ENCODE results near the gene STAG3. TPM values are rescaled to one million over a fixed set of nuclear protein-coding genes. Genes with fewer than 3 reads are reported as not detected.
A peak's percentile ranks its signal among the peaks of the same experiment; 100 is the strongest.
"Not testable (repeated sequence)": the region's sequence is repeated elsewhere in the genome, so short reads cannot be mapped to it uniquely, and the experiment has no call there.

STAG3 gene
- total RNA-seq, 3 donors from 2014 or later, result 0.80 to 3.3 (median 1.3) TPM

DNA sequence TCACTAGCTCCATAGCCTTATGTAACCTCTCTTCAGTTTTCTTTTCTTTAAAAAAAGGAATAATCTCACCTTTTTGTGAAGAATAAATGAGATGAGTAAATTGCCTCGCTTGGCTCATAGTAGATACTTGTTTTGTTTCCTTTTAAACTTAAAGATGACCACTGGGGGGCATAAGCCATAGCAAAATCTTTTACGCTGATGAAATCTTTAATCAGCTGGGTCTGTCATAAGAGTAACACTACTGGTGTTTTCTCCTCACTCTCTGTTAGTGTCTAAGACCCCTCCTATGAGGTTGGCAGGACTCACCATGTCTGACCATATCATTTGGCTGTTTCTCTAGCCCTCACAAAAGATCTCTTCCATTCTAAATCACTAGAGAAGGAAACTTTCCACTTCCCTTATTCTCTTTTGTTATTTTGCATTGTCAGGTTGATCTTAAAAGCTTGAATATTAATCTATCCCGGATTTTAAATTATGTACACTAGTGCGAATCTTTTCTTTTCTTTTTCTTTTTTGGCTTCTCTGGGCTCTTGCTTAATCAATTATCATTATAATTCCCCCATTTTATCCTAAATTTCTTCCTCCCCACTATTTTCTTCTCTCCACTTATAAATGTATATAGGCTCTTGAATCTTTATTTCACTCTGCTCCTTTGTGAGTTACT is 12.5 kb downstream of the STAG3 start:
- no peaks in the 10 kb centered on the region for H3K27me3 ChIP-seq
- DNase-seq (ENCODE audit: low spot score in 2 of 2), result no peak
- H3K36me3 ChIP-seq, result no peaks in the 10 kb centered on the region
- no peak overlapping the region for H3K27ac ChIP-seq
- H3K4me3 ChIP-seq, result no peak overlapping the region
- TF ChIP-seq CTCF (IDR thresholded peaks at IDR 0.05) (peak in 1 of 3 donors; percentile 22), POLR2A (IDR thresholded peaks at IDR 0.05) (no peak), POLR2AphosphoS5 (IDR thresholded peaks at IDR 0.05) (no peak)
- H3K9me3 ChIP-seq, result no peaks in the 10 kb centered on the region
- H3K4me1 ChIP-seq, result no peaks in the 10 kb centered on the region
- intact Hi-C loops (cut with DNase I; ENCODE audit: low total_unique reads), result no loop called here

DNA sequence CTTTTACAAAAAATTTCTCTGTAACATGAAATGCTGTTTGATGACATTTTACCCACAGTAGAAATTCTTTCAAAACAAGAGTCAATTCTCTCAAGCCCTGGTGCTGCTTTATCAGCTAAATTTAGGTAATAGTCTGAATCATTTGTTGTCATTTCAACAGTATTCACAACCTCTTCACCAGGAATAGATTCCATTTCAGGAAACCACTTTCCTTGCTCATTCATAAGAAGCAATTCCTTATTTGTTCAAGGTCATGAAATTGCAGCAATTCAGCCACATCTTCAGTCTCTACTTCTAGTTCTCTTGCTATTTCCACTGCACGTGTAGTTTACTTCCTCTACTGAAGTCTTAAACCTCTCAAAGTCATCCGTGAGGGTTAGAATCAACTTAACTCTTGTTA is 14.1 kb downstream of the STAG3 start:
- H3K27ac ChIP-seq, result no peak overlapping the region
- TF ChIP-seq POLR2AphosphoS5 (IDR thresholded peaks at IDR 0.05) (no peak), CTCF (IDR thresholded peaks at IDR 0.05) (no peak), POLR2A (IDR thresholded peaks at IDR 0.05) (no peak)

DNA sequence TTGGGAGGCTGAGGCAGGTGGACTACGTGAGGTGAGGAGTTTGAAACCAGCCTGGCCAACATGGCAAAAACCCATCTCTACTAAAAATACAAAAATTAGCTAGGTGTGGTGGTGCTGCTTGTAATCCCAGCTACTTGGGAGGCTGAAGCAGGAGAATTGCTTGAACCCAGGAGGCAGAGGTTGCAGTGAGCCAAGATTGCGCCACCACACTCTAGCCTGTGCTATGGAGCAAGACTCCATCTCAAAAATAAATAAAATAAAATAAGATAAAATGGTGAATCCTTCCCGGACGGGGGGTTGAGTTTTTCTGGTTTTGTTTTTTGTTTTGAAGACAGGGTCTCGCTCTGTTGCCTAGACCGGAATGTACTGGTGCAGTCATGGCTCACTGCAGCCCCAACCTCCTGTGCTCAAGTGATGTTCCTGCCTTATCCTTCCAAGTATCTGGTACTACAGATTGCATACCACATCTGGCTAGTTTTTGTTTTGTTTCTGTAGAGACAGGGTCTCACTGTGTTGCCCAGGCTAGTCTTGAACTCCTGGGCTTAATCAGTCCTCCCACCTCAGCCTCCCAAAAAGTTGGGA is 14.7 kb downstream of the STAG3 start:
- H3K9me3 ChIP-seq; H3K27me3 ChIP-seq; H3K27ac ChIP-seq; H3K4me1 ChIP-seq; H3K36me3 ChIP-seq; DNase-seq (ENCODE audit: low spot score in 2 of 2); H3K4me3 ChIP-seq; intact Hi-C loops (cut with DNase I; ENCODE audit: low total_unique reads): not testable (repeated sequence)

More for the DNA sequence above, 14.1 kb downstream of the STAG3 start:
- Histone ChIP-seq H3K4me3 (no peak overlapping the region), H3K4me1 (no peaks in the 10 kb centered on the region), H3K9me3 (no peaks in the 10 kb centered on the region), H3K27me3 (no peaks in the 10 kb centered on the region), H3K36me3 (no peaks in the 10 kb centered on the region)
- intact Hi-C loops (cut with DNase I; ENCODE audit: low total_unique reads), result no loop called here
- DNase-seq (ENCODE audit: low spot score in 2 of 2), result no peak

- DNase-seq (ENCODE audit: low spot score in 2 of 2), result no peak
- intact Hi-C loops (cut with DNase I; ENCODE audit: low total_unique reads), result no loop called here
- TF ChIP-seq POLR2AphosphoS5 (IDR thresholded peaks at IDR 0.05), result no peak
- TF ChIP-seq CTCF (IDR thresholded peaks at IDR 0.05), result no peak
- TF ChIP-seq POLR2A (IDR thresholded peaks at IDR 0.05), result no peak
- Histone ChIP-seq H3K27ac (no peak overlapping the region), H3K4me1 (no peaks in the 10 kb centered on the region), H3K27me3 (no peaks in the 10 kb centered on the region), H3K36me3 (no peaks in the 10 kb centered on the region), H3K9me3 (no peaks in the 10 kb centered on the region), H3K4me3 (no peak overlapping the region)
Measured at GRCh38 chr7:100192969-100193368, 15.3 kb downstream of the STAG3 start.

- no peak overlapping the region for H3K27ac ChIP-seq
- no peak for DNase-seq (ENCODE audit: low spot score in 2 of 2)
- intact Hi-C loops (cut with DNase I; ENCODE audit: low total_unique reads), result no loop called here
Measured at GRCh38 chr7:100195222-100195621, 17.5 kb downstream of the STAG3 start.

DNA sequence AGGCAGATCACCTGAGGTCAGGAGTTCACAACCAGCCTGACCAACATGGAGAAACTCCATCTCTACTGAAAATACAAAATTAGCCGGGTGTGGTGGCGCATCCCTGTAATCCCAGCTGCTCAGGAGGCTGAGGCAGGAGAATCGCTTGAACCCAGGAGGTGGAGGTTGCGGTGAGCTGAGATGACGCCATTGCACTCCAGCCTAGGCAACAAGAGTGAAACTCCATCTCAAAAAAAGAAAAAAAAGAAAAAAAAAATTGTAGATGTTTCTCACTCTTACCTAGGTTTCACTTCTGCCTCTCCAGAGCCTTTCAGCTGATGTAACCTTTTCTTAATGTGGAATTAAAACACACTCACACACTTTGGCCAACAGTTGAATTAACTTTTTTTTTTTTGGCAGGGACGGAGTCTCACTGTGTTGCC is 18.2 kb downstream of the STAG3 start:
- intact Hi-C loops (cut with DNase I; ENCODE audit: low total_unique reads); H3K4me1 ChIP-seq; H3K27me3 ChIP-seq; DNase-seq (ENCODE audit: low spot score in 2 of 2); H3K36me3 ChIP-seq; H3K4me3 ChIP-seq; H3K27ac ChIP-seq; H3K9me3 ChIP-seq: not testable (repeated sequence)

More at GRCh38 chr7:100195222-100195621, 17.5 kb downstream of the STAG3 start:
- no peaks in the 10 kb centered on the region for H3K4me1 ChIP-seq
- H3K4me3 ChIP-seq, result no peak overlapping the region
- TF ChIP-seq POLR2AphosphoS5 (IDR thresholded peaks at IDR 0.05) (no peak), CTCF (IDR thresholded peaks at IDR 0.05) (no peak), POLR2A (IDR thresholded peaks at IDR 0.05) (no peak)
- H3K27me3 ChIP-seq, result no peaks in the 10 kb centered on the region
- H3K36me3 ChIP-seq, result no peaks in the 10 kb centered on the region
- H3K9me3 ChIP-seq, result no peaks in the 10 kb centered on the region
